ENCODE data around the gene PTGIS.

Gene PTGIS

DNA sequence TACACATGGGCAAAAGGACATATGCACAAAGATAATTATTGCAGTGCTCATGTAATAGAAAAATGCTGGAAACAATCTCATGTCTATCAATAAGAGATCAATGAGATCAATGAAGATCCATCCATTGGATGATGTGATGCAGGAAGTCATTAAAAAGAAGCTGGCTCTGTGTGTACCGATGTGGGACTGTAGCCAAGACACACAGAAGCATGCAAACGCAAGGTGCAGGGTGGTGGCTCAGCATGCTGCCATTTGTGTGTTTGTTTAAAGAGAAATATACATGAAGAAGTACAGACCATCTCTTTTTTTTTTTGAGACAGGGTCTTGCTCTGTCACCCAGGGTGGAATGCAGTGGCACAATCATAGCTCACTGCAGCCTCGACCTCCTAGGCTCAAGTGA, 52.4 kb downstream of the PTGIS start:
- no peak overlapping the region for H3K9ac ChIP-seq (ENCODE audit: low read length)
- no peak overlapping the region for H2BK12ac ChIP-seq (ENCODE audit: low read length in 2 of 2)
- no peak overlapping the region for H3K4me2 ChIP-seq (ENCODE audit: low read length, poor library complexity, severe bottlenecking)
- H3K36me3 ChIP-seq (ENCODE audit: control insufficient read depth in 1 of 2, insufficient read depth in 2 of 2, low read depth in 1 of 2, low read length in 2 of 2), result peaks cover 40 to 96% of the 10 kb centered on the region in 2 experiments
- H3K4me3 ChIP-seq (ENCODE audit: insufficient read depth in 1 of 2, low read depth in 1 of 2, low read length in 2 of 2), result no peak overlapping the region
- H3K27ac ChIP-seq (ENCODE audit: low read length, poor library complexity, severe bottlenecking), result no peak overlapping the region
- no peak overlapping the region for H2AFZ ChIP-seq (ENCODE audit: low read depth, low read length)
- peaks cover 2% of the 10 kb centered on the region for H3K4me1 ChIP-seq (ENCODE audit: control insufficient read depth, insufficient read depth, low read depth, low read length)
- no peak overlapping the region for H4K91ac ChIP-seq (ENCODE audit: low read length)
- no peak overlapping the region for H2BK120ac ChIP-seq (ENCODE audit: low read depth, low read length)
- no peak overlapping the region for H3K18ac ChIP-seq (ENCODE audit: low read depth in 1 of 2, low read length in 2 of 2)
- no peak overlapping the region for H3K4ac ChIP-seq (ENCODE audit: low read depth in 1 of 2, low read length in 2 of 2)
- no peak overlapping the region for H3K14ac ChIP-seq (ENCODE audit: low read length in 2 of 2)
- DNase-seq, result no peak
- no peaks in the 10 kb centered on the region for H3K27me3 ChIP-seq (ENCODE audit: control insufficient read depth in 1 of 2, insufficient read depth in 1 of 2, low read length in 2 of 2)
- no peak overlapping the region for H2BK5ac ChIP-seq (ENCODE audit: low read depth, low read length, poor library complexity, severe bottlenecking)
- no peak overlapping the region for H4K8ac ChIP-seq (ENCODE audit: low read length)
- H2BK15ac ChIP-seq (ENCODE audit: low read depth, poor library complexity, severe bottlenecking), result no peak overlapping the region
- no peaks in the 10 kb centered on the region for H3K9me3 ChIP-seq (ENCODE audit: control insufficient read depth, low read length)
- WGBS, result 74% methylated on average over 3 of the region's 3 CpGs
- no peak overlapping the region for H2AK5ac ChIP-seq (ENCODE audit: low read length, severe bottlenecking)
- H3K79me1 ChIP-seq (replicated peaks; ENCODE audit: low read length, poor library complexity, severe bottlenecking), result no peaks in the 10 kb centered on the region
- H3K23ac ChIP-seq (ENCODE audit: low read length in 2 of 2), result no peak overlapping the region

DNA sequence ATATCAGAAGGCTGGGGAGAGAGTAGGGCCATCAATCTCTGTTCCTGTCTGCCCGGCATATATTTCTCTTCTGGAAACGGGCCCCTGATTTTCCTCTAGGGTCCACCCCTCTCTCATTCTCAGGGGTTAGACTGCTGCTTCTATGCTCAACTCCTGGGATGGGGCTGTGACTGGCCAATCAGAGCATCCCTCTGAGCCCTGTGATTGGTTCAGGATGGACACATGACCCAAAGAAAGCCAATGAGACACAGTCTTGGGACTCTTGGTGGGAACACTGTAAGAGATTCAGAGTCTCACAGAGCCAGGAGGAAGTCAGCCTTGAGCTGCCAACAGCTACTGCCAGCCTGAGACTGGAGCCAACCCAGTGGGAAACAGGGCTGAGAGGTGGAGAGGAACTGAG, 54.4 kb downstream of the PTGIS start:
- Histone ChIP-seq H3K36me3 (ENCODE audit: control insufficient read depth in 1 of 2, insufficient read depth in 2 of 2, low read depth in 1 of 2, low read length in 2 of 2) (peaks cover 28 to 95% of the 10 kb centered on the region in 2 experiments), H2BK120ac (ENCODE audit: low read depth, low read length) (no peak overlapping the region), H2AK5ac (ENCODE audit: low read length, severe bottlenecking) (no peak overlapping the region), H2AFZ (ENCODE audit: low read depth, low read length) (no peak overlapping the region), H3K9ac (ENCODE audit: low read length) (no peak overlapping the region), H3K4ac (ENCODE audit: low read depth in 1 of 2, low read length in 2 of 2) (no peak overlapping the region), H3K79me1 (replicated peaks; ENCODE audit: low read length, poor library complexity, severe bottlenecking) (no peaks in the 10 kb centered on the region), H3K27ac (ENCODE audit: low read length, poor library complexity, severe bottlenecking) (no peak overlapping the region), H3K14ac (ENCODE audit: low read length in 2 of 2) (no peak overlapping the region), H3K4me1 (ENCODE audit: control insufficient read depth, insufficient read depth, low read depth, low read length) (peaks cover 7% of the 10 kb centered on the region), H4K8ac (ENCODE audit: low read length) (no peak overlapping the region), H4K91ac (ENCODE audit: low read length) (no peak overlapping the region), H3K27me3 (ENCODE audit: control insufficient read depth in 1 of 2, insufficient read depth in 1 of 2, low read length in 2 of 2) (no peaks in the 10 kb centered on the region), H3K4me3 (ENCODE audit: insufficient read depth in 1 of 2, low read depth in 1 of 2, low read length in 2 of 2) (no peak overlapping the region), H2BK12ac (ENCODE audit: low read length in 2 of 2) (no peak overlapping the region), H2BK15ac (ENCODE audit: low read depth, poor library complexity, severe bottlenecking) (no peak overlapping the region), H3K9me3 (ENCODE audit: control insufficient read depth, low read length) (no peaks in the 10 kb centered on the region), H3K23ac (ENCODE audit: low read length in 2 of 2) (no peak overlapping the region), H3K18ac (ENCODE audit: low read depth in 1 of 2, low read length in 2 of 2) (no peak overlapping the region), H3K4me2 (ENCODE audit: low read length, poor library complexity, severe bottlenecking) (no peak overlapping the region), H2BK5ac (ENCODE audit: low read depth, low read length, poor library complexity, severe bottlenecking) (no peak overlapping the region)
- WGBS, result 75% methylated on average over 2 of the region's 2 CpGs
- no peak for DNase-seq

DNA sequence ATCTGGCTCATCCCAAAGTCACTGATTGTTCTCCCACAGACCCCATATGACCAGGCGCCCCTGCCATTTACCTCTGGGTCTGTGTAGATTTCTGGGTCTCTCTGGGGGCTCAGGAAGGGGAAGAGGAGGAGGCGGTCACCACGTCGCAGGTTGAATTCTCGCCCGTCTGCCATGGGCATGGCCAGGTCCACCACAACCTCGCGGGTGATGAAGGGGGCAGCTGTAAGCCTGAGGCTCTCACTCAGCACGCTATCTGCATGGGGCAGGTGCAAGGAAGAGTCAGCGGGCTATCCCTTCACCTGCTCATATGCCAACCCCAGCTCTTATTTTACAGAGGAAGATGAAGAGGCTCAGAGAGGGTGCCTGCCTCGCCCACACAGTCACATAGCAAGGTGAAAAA, 54.9 kb downstream of the PTGIS start:
- H3K4ac ChIP-seq (ENCODE audit: low read depth in 1 of 2, low read length in 2 of 2), result no peak overlapping the region
- H2AK5ac ChIP-seq (ENCODE audit: low read length, severe bottlenecking), result no peak overlapping the region
- H3K4me3 ChIP-seq (ENCODE audit: insufficient read depth in 1 of 2, low read depth in 1 of 2, low read length in 2 of 2), result no peak overlapping the region
- no peaks in the 10 kb centered on the region for H3K27me3 ChIP-seq (ENCODE audit: control insufficient read depth in 1 of 2, insufficient read depth in 1 of 2, low read length in 2 of 2)
- H2BK120ac ChIP-seq (ENCODE audit: low read depth, low read length), result no peak overlapping the region
- no peak overlapping the region for H3K14ac ChIP-seq (ENCODE audit: low read length in 2 of 2)
- H4K91ac ChIP-seq (ENCODE audit: low read length), result no peak overlapping the region
- H3K4me1 ChIP-seq (ENCODE audit: control insufficient read depth, insufficient read depth, low read depth, low read length), result peaks cover 7% of the 10 kb centered on the region
- no peak overlapping the region for H3K4me2 ChIP-seq (ENCODE audit: low read length, poor library complexity, severe bottlenecking)
- no peak overlapping the region for H3K9ac ChIP-seq (ENCODE audit: low read length)
- H2BK5ac ChIP-seq (ENCODE audit: low read depth, low read length, poor library complexity, severe bottlenecking), result no peak overlapping the region
- no peak overlapping the region for H2AFZ ChIP-seq (ENCODE audit: low read depth, low read length)
- H3K79me1 ChIP-seq (replicated peaks; ENCODE audit: low read length, poor library complexity, severe bottlenecking), result no peaks in the 10 kb centered on the region
- H3K27ac ChIP-seq (ENCODE audit: low read length, poor library complexity, severe bottlenecking), result no peak overlapping the region
- 85% methylated on average over 11 of the region's 11 CpGs for WGBS
- no peak for DNase-seq
- H3K18ac ChIP-seq (ENCODE audit: low read depth in 1 of 2, low read length in 2 of 2), result no peak overlapping the region
- H3K9me3 ChIP-seq (ENCODE audit: control insufficient read depth, low read length), result no peaks in the 10 kb centered on the region
- H3K36me3 ChIP-seq (ENCODE audit: control insufficient read depth in 1 of 2, insufficient read depth in 2 of 2, low read depth in 1 of 2, low read length in 2 of 2), result peaks cover 30 to 95% of the 10 kb centered on the region in 2 experiments
- H2BK12ac ChIP-seq (ENCODE audit: low read length in 2 of 2), result no peak overlapping the region
- no peak overlapping the region for H3K23ac ChIP-seq (ENCODE audit: low read length in 2 of 2)
- H2BK15ac ChIP-seq (ENCODE audit: low read depth, poor library complexity, severe bottlenecking), result no peak overlapping the region
- H4K8ac ChIP-seq (ENCODE audit: low read length), result no peak overlapping the region

DNA sequence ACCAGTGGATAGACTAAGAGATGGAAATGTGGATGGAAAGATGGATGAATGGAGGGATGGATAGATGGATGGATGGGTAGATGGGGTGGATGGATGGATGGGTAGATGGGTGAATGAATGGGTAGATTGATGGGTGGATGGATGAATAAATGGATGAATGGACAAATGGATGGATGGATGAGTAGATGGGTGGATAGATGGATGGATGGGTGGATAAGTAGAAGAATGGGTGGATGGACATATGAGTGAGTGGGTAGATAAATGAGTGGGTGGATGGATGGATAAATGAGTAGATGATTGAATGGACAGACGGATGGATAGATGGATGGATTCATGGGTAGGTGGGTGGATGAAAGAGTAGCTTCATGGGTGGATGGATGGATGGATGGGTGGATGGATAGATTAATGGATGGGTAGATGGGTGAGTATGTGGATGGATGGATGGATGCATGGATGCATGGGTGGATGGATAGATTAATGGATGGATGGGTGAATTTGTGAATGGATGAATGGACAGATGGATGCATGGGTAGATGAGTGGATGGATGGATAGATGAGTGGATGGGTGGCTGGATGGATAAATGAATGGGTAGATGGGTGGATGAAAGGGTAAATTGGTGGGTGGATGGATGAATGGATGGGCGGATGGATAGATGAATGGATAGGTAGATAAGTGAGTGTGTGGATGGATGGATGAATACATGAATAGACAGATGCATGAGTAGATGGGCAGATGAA, 56.0 kb downstream of the PTGIS start:
- Histone ChIP-seq H3K4me2 (ENCODE audit: low read length, poor library complexity, severe bottlenecking) (no peak overlapping the region), H3K36me3 (ENCODE audit: control insufficient read depth in 1 of 2, insufficient read depth in 2 of 2, low read depth in 1 of 2, low read length in 2 of 2) (peaks cover 30 to 95% of the 10 kb centered on the region in 2 experiments), H4K91ac (ENCODE audit: low read length) (no peak overlapping the region), H2AFZ (ENCODE audit: low read depth, low read length) (no peak overlapping the region), H4K8ac (ENCODE audit: low read length) (no peak overlapping the region), H3K23ac (ENCODE audit: low read length in 2 of 2) (no peak overlapping the region), H3K4ac (ENCODE audit: low read depth in 1 of 2, low read length in 2 of 2) (no peak overlapping the region), H3K18ac (ENCODE audit: low read depth in 1 of 2, low read length in 2 of 2) (no peak overlapping the region), H3K9me3 (ENCODE audit: control insufficient read depth, low read length) (no peaks in the 10 kb centered on the region), H3K27ac (ENCODE audit: low read length, poor library complexity, severe bottlenecking) (no peak overlapping the region), H3K4me3 (ENCODE audit: insufficient read depth in 1 of 2, low read depth in 1 of 2, low read length in 2 of 2) (no peak overlapping the region), H2AK5ac (ENCODE audit: low read length, severe bottlenecking) (no peak overlapping the region), H3K27me3 (ENCODE audit: control insufficient read depth in 1 of 2, insufficient read depth in 1 of 2, low read length in 2 of 2) (peaks cover 0 to 8% of the 10 kb centered on the region in 2 experiments), H2BK5ac (ENCODE audit: low read depth, low read length, poor library complexity, severe bottlenecking) (no peak overlapping the region), H2BK120ac (ENCODE audit: low read depth, low read length) (no peak overlapping the region), H3K9ac (ENCODE audit: low read length) (no peak overlapping the region), H3K14ac (ENCODE audit: low read length in 2 of 2) (no peak overlapping the region), H3K4me1 (ENCODE audit: control insufficient read depth, insufficient read depth, low read depth, low read length) (peaks cover 7% of the 10 kb centered on the region), H3K79me1 (replicated peaks; ENCODE audit: low read length, poor library complexity, severe bottlenecking) (no peaks in the 10 kb centered on the region), H2BK12ac (ENCODE audit: low read length in 2 of 2) (no peak overlapping the region), H2BK15ac (ENCODE audit: low read depth, poor library complexity, severe bottlenecking) (no peak overlapping the region)
- 83% methylated on average over 2 of the region's 2 CpGs for WGBS
- no peak for DNase-seq

All from mesenchymal stem cell (in vitro differentiated cells and primary cell).